Breast epithelium (tissue), 3 donors: ENCODE results near the gene PLAC1.

Experiments
- POLR2A ChIP-seq: fragments of 450-650 bp; IDR thresholded peaks from one replicate; pipeline ENCODE4 v1.6.1; 2016; ENCODE audit warnings: antibody characterized with exemption, mild to moderate bottlenecking, moderate library complexity
- POLR2AphosphoS5 ChIP-seq, 3 donors: sonication (generic); formaldehyde crosslinking; IDR thresholded peaks; one replicate each; pipeline ENCODE4 v1.6.1; 2017; ENCODE audit warnings: antibody characterized with exemption in 3 of 3
- TF ChIP-seq, protein P1 (sequence below), 3 donors: fragments of 450-650 bp; IDR thresholded peaks; one replicate each; pipeline ENCODE4 v1.5.1; 2016 to 2017; ENCODE audit warnings: antibody characterized with exemption in 3 of 3, mild to moderate bottlenecking in 3 of 3, moderate library complexity in 3 of 3

DNA sequence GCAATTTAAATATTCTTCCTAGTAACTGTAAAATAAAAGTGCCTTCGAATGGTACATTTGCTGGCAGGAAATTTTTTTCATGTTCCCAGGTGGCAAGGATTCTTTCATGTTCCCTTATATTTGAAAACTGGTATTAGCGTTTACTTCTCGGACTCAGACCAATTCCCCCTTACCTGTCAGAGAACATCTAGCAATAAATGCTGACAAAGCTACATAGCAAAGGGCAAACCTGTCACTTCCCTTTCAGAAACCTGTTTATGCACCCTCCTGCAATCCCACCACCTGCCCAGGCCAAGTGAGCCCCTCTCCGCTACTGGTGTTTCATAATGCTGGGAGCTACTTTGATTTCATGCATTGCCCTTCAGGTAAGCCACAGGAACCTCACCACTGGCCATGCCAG is 100.1 kb downstream of the PLAC1 start:
- no peak for TF ChIP-seq POLR2AphosphoS5 (IDR thresholded peaks at IDR 0.05)
- TF ChIP-seq, protein P1, sequence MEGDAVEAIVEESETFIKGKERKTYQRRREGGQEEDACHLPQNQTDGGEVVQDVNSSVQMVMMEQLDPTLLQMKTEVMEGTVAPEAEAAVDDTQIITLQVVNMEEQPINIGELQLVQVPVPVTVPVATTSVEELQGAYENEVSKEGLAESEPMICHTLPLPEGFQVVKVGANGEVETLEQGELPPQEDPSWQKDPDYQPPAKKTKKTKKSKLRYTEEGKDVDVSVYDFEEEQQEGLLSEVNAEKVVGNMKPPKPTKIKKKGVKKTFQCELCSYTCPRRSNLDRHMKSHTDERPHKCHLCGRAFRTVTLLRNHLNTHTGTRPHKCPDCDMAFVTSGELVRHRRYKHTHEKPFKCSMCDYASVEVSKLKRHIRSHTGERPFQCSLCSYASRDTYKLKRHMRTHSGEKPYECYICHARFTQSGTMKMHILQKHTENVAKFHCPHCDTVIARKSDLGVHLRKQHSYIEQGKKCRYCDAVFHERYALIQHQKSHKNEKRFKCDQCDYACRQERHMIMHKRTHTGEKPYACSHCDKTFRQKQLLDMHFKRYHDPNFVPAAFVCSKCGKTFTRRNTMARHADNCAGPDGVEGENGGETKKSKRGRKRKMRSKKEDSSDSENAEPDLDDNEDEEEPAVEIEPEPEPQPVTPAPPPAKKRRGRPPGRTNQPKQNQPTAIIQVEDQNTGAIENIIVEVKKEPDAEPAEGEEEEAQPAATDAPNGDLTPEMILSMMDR (IDR thresholded peaks at IDR 0.05): no peak
- no peak for TF ChIP-seq POLR2A
